GM12864 (cell line): ENCODE data around the gene CTF1.

Experiments used
- DNase-seq: peaks from one replicate; pipeline ENCODE4 v3.0.0-alpha.2; 2011; ENCODE audit warnings: low read depth
- H3K4me3 ChIP-seq: 2 replicates; pipeline ENCODE4 v1.5.1; 2011; ENCODE audit warnings: mild to moderate bottlenecking, low read depth, low read length, control low read depth
- CTCF ChIP-seq: IDR thresholded peaks from 2 replicates; pipeline ENCODE4 v1.5.1; 2011; ENCODE audit warnings: low read depth, mild to moderate bottlenecking, moderate library complexity, low read length, control low read depth, inconsistent platforms; ENCODE audit errors: missing control alignments

CTF1 gene

DNA sequence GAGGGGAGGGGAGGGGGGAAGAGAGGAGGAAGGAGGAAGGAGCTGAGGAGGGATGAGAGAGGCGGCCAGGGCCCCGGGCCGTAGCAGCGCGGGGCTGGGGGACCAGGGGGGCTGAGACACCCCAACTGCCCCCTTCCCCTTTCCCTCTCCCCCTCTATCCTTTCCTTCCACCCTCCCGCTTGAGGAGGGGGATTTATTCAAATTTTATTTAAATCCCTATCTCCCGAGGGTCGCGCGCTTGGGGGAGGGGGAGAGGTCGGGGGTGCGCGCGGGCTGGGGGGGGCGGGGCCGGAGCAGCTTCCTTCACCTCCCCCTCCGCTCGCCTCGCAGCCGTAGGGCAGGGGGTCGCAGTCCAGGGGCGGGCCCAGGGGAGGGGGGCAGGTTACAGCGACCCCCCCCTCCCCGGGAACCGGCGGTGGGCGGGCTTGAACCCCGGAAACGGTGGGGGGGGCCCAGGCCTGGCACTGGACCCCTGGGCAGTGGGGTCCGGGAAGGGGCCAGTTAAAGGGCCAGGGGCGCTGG, 27.2 kb downstream of the CTF1 start, which contains the start of gene FBXL19:
Gene FBXL19 (plus strand): TSS at position 19 of the 522 bp plus-strand sequence. CDS start 2,183 bp downstream, outside the sequence.
- no peak for DNase-seq
- TF ChIP-seq CTCF, result no peak
- peak within 1 kb of the TSS; percentile 76 for H3K4me3 ChIP-seq

DNA sequence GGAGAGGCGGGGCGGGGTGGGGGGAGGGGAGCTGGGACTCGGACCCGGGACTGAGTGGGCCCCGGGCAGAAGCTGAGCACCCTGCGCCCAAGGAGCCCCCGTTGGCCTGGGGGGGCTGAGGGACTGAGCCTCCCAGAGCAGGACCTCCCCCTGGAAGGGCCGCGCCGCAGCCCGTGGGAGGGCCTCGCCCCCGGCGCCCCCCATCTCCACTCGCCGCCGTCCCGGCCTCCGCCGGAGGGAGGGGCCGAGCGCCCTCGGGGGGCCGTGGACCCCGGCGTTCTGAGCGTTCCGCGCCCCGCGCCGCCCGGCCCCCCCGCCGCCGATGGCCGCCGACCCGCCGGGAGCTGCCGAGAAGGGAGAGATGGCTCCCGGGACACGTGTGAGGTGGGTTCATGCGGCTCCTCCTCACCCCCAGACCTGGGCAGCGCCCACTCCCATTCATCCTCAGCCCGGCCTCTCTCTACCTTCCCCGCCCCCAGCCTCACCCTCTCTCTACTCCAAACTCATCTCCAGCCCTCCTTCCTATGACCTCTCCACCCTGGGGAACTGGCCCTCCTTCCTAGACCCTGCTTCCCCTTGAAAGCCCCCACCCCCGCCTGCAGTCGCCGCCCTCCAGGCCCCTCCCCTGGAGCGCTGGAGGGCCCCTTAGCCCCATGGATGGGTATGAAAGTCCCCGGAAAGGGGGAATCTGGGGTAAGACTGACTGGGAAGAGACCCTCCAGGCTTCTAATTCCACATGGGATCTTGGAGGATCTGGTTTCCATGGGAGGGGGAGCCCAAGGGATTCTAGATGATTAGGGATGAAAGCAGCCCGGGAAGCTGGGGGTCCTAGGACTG, 27.9 kb downstream of the CTF1 start:
- no peak for DNase-seq
- TF ChIP-seq CTCF, result no peak
- H3K4me3 ChIP-seq, result peak overlapping the region; percentile 72

DNA sequence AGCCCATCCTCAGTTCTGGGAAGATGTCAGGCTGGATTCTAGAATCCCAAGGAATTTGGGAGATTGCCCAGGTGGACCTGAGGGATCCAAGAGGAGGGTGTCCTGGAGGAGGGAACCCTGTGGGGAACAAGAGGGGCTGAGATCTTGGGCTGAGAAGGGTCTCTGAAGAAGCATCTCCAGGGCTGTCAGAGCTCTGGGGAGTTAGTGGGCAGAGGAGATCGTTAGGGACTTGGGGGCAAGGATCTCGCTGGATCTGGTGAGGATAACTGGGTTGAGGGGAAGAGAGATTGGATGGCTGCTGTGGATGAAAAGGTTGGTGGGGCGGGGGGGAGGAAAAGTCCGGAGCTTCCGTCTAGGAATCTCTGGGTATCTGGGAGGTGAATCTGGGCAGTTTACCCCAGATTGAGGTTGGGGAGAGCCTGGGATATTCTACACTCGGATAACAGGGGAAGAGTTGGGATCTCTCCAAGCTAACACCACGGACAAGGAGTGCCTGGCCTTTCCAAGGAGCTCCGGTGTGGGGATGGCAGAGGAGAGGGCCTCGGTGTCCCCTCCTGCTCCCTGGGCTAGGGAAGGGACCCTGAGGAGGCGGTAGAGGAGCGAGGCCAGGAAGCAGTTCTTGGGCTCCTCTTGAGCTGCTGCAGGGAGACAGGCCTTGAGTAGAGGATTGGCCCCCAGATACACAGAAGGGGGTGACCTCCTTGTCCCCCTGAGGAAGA, 28.7 kb downstream of the CTF1 start:
- peak overlapping the region; percentile 72 for H3K4me3 ChIP-seq
- no peak for DNase-seq
- TF ChIP-seq CTCF, result no peak

DNA sequence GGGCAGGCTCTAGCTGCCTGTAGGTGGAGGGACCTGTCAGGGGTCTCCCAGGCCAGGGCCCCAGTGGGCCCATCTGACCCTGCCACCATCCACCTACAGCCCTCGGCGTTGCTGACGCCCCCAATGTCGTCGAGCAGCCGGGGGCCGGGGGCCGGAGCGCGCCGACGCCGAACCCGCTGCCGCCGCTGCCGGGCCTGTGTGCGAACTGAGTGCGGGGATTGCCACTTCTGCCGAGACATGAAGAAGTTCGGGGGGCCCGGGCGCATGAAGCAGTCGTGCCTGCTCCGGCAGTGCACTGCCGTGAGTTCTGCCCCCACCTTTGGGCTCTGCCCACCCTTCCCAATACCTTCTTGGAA, 29.2 kb downstream of the CTF1 start:
- no peak for DNase-seq
- no peak for TF ChIP-seq CTCF
- no peak overlapping the region for H3K4me3 ChIP-seq

DNA sequence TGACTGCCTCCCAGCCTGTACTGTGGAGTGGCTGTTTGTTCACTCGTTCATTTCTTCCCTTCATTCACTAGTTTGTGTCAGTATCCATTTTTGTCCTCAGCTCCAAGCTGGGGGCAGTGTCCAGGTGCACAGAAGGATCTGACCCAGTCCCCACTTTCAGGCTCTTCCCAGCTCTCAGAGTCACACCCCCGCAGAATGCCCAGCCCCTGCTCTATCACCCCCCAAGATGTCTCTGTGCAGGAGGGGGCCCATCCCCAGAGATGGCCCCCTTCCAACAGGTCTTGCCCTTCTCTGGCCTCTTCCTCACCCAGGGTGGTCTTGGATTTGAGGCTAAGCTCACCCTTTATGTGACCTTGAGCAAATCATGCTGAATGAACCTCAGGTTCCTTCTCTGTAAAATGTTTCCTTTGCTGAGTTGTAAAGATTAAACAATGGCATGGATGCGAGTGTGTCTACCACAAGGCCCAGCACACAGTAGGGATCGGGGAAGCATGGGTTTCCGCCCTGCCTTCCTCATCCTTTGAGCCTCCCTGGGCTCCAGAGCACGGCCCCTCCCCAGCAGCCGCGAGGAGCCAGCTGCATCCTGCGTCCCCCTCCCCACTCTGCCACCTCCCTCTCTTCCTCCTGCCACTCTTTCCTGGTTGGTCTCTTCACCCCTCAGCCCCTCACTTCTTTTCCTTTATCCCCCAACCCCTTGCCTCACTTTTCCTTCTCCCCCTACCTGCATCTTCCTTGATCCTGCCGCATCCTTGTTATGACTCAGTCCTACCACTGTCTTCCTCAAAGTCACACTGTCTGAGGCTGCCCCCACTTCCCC, 29.8 kb downstream of the CTF1 start:
- no peak overlapping the region for H3K4me3 ChIP-seq
- no peak for TF ChIP-seq CTCF
- no peak for DNase-seq

GRCh38 chr16:30926937-30927788, 30.7 kb downstream of the CTF1 start:
- TF ChIP-seq CTCF, result no peak

More at GRCh38 chr16:30926937-30927788, 30.7 kb downstream of the CTF1 start:
- no peak overlapping the region for H3K4me3 ChIP-seq
- no peak for DNase-seq
